Osteoblast (primary cell): Measurements from ENCODE around the gene GOSR2. TPM values are rescaled to one million over a fixed set of nuclear protein-coding genes. Genes with fewer than 3 reads are reported as not detected.

Experiments used
- DNase-seq: peaks from one replicate; pipeline ENCODE4 v3.0.0; 2011; ENCODE audit warnings: low spot score, mixed read lengths; ENCODE audit not compliant: insufficient read length; ENCODE audit errors: missing footprints
- H2AFZ ChIP-seq: 2 replicates; pipeline ENCODE4 v1.6.0; 2011; ENCODE audit warnings: mild to moderate bottlenecking, low read length
- H3K27ac ChIP-seq: 2 replicates; pipeline ENCODE4 v1.5.1; 2011; ENCODE audit warnings: mild to moderate bottlenecking, low read depth, low read length, moderate library complexity
- H3K27me3 ChIP-seq: 2 replicates; pipeline ENCODE4 v1.6.0; 2012; ENCODE audit warnings: mild to moderate bottlenecking, control low read depth, inconsistent platforms, low read length, moderate library complexity; ENCODE audit not compliant: insufficient read depth
- H3K36me3 ChIP-seq: 2 replicates; pipeline ENCODE4 v1.5.1; 2011; ENCODE audit warnings: mild to moderate bottlenecking, low read length, control low read depth, moderate library complexity; ENCODE audit not compliant: insufficient read depth
- H3K4me1 ChIP-seq: 2 replicates; pipeline ENCODE4 v1.5.1; 2011; ENCODE audit warnings: mild to moderate bottlenecking, low read length, control low read depth, moderate library complexity; ENCODE audit not compliant: insufficient read depth
- H3K4me2 ChIP-seq: 2 replicates; pipeline ENCODE4 v1.6.0; 2011; ENCODE audit warnings: mild to moderate bottlenecking, low read length; ENCODE audit not compliant: insufficient read depth
- H3K4me3 ChIP-seq: fragments of 200-600 bp; sonication (generic); 3 replicates; pipeline ENCODE4 v1.5.1; 2012; ENCODE audit warnings: mild to moderate bottlenecking, low read length, inconsistent platforms; ENCODE audit not compliant: insufficient read depth
- H3K79me2 ChIP-seq: 2 replicates; pipeline ENCODE4 v1.6.0; 2012; ENCODE audit warnings: mild to moderate bottlenecking, low read length, control low read depth, inconsistent platforms; ENCODE audit not compliant: insufficient read depth
- H3K9me3 ChIP-seq: 2 replicates; pipeline ENCODE4 v1.5.1; 2011; ENCODE audit warnings: low read depth, low read length, control low read depth
- H4K20me1 ChIP-seq: 2 replicates; pipeline ENCODE4 v1.6.0; 2012; ENCODE audit warnings: mild to moderate bottlenecking, low read length, control low read depth; ENCODE audit not compliant: insufficient read depth
- total RNA-seq: library from RNA; depleted of rRNA; stranded (reverse); fragments of >200 nt; gene quantifications from 2 replicates; pipeline ENCODE4 v1.2.3, GENCODE V29; 2012
- TF ChIP-seq, protein P1 (sequence below): IDR thresholded peaks from 2 replicates; pipeline ENCODE4 v1.5.1; 2011; ENCODE audit warnings: mild to moderate bottlenecking, low read depth, low read length, moderate library complexity; ENCODE audit errors: extremely low read depth

The GOSR2 gene
- total RNA-seq, 1 donor: 44.9 TPM

DNA sequence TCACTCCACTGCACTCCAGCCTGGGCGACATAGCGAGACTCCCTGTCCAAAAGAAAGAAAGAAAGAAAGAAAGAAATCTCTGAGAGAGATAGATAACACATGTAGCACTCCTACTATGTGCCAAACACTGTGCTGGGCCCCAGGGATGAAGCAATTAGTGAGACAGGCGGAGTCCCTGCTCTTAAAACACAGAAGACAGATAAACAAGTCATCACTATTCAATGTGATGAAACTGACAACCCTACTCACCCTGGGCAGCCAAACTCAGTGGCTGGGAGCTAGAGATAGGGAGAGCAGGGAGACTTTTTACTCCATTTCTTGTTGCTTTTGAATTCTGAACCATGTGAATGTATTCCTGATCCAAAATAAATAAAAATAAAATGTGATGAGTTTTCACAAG is 35.2 kb upstream of the GOSR2 start:
- Histone ChIP-seq H3K27me3 (peaks cover 64% of the 10 kb centered on the region), H4K20me1 (no peaks in the 10 kb centered on the region), H3K36me3 (no peaks in the 10 kb centered on the region), H3K4me2 (no peak overlapping the region), H3K4me3 (no peak overlapping the region), H2AFZ (no peak overlapping the region), H3K4me1 (no peaks in the 10 kb centered on the region), H3K9me3 (no peaks in the 10 kb centered on the region), H3K27ac (no peak overlapping the region), H3K79me2 (no peaks in the 10 kb centered on the region)
- no peak for DNase-seq
- TF ChIP-seq, protein P1, sequence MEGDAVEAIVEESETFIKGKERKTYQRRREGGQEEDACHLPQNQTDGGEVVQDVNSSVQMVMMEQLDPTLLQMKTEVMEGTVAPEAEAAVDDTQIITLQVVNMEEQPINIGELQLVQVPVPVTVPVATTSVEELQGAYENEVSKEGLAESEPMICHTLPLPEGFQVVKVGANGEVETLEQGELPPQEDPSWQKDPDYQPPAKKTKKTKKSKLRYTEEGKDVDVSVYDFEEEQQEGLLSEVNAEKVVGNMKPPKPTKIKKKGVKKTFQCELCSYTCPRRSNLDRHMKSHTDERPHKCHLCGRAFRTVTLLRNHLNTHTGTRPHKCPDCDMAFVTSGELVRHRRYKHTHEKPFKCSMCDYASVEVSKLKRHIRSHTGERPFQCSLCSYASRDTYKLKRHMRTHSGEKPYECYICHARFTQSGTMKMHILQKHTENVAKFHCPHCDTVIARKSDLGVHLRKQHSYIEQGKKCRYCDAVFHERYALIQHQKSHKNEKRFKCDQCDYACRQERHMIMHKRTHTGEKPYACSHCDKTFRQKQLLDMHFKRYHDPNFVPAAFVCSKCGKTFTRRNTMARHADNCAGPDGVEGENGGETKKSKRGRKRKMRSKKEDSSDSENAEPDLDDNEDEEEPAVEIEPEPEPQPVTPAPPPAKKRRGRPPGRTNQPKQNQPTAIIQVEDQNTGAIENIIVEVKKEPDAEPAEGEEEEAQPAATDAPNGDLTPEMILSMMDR: no peak

DNA sequence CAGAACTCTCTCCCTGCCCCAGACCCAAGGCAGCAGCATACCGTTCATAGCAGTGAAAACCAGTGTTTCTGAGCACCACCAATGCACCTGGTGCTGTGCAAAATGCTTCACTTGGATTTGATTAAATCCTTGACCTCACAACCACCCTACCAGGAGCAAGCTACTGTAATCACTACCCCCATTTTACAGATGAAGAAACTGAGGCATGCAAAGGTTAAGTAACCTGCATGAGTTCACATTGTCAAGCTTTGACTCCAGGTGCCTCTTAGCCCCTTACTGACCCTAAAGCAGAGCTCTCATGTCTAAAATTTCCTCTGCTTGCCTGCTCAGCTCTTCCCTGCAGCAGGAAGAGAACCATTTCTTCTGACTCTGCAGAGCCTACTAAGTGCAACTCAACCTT is 34.2 kb upstream of the GOSR2 start:
- no peaks in the 10 kb centered on the region for H3K4me1 ChIP-seq
- TF ChIP-seq, protein P1: no peak
- H3K4me2 ChIP-seq: no peak overlapping the region
- DNase-seq: no peak
- no peaks in the 10 kb centered on the region for H3K36me3 ChIP-seq
- H4K20me1 ChIP-seq: no peaks in the 10 kb centered on the region
- H3K27ac ChIP-seq: no peak overlapping the region
- H2AFZ ChIP-seq: no peak overlapping the region
- no peaks in the 10 kb centered on the region for H3K9me3 ChIP-seq
- peaks cover 68% of the 10 kb centered on the region for H3K27me3 ChIP-seq
- H3K79me2 ChIP-seq: no peaks in the 10 kb centered on the region
- H3K4me3 ChIP-seq: no peak overlapping the region

DNA sequence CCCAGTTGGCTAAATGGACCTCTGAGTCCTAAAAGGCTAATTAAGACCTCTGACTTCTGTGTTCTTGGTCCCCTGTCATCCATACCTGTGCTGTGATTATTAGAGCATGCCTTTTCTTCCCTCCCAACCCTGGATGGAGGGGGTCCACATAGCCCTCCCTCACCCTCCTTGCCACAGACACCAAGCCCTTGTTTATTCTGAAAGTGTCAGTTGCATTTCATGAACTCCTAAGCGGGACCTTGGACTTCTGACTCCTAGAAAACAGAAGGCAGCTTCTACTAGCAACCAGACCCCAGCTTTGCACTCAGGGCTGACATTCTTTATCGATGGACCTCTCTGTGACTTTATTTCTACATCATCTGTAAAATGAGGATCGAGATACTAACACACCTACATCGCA is 33.4 kb upstream of the GOSR2 start:
- no peaks in the 10 kb centered on the region for H3K9me3 ChIP-seq
- H3K4me1 ChIP-seq: no peaks in the 10 kb centered on the region
- no peak overlapping the region for H3K4me3 ChIP-seq
- H4K20me1 ChIP-seq: no peaks in the 10 kb centered on the region
- H2AFZ ChIP-seq: no peak overlapping the region
- peaks cover 74% of the 10 kb centered on the region for H3K27me3 ChIP-seq
- H3K27ac ChIP-seq: no peak overlapping the region
- no peak overlapping the region for H3K4me2 ChIP-seq
- DNase-seq: no peak
- H3K36me3 ChIP-seq: no peaks in the 10 kb centered on the region
- TF ChIP-seq, protein P1: no peak
- no peaks in the 10 kb centered on the region for H3K79me2 ChIP-seq

DNA sequence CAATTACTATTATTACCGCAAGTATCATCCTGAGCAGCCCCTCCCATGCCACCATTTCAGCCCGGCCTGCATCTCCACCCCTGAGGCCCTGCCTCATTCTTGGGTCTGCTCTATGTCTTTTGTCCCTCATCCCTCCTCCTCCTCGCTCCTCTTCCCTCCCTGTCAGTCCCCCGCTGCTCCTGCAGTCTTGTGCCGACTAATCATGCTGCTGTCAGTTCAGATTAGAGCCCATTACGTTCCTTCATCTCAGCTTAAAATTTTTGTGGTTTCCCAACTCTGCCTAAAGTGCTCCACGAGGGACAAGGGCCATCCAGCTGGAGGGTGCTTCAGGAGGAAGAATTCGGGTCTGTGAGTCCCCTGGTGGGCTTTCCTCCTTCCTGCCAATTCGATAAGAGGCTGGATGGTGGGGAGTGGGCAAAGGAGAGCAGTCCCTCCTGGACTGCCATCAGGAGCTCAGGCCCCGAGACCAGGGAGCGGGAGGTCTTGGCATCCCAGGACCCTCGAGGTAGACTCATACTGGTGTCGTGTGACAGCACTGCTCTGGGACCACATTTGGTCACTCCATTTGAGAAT is 32.9 kb upstream of the GOSR2 start:
- H3K4me3 ChIP-seq: no peak overlapping the region
- H3K27me3 ChIP-seq: peaks cover 76% of the 10 kb centered on the region
- H3K9me3 ChIP-seq: no peaks in the 10 kb centered on the region

More for the DNA sequence above, 32.9 kb upstream of the GOSR2 start:
- Histone ChIP-seq H3K27ac (no peak overlapping the region), H3K79me2 (no peaks in the 10 kb centered on the region), H3K36me3 (no peaks in the 10 kb centered on the region), H4K20me1 (no peaks in the 10 kb centered on the region), H2AFZ (no peak overlapping the region), H3K4me2 (no peak overlapping the region), H3K4me1 (no peaks in the 10 kb centered on the region)
- TF ChIP-seq, protein P1: no peak
- DNase-seq: no peak
